Coronary artery (tissue), 2 donors: ENCODE measurements around the gene MYLK.
A peak's percentile ranks its signal among the peaks of the same experiment; 100 is the strongest.

ENCODE experiments used
- DNase-seq: peaks from one replicate; pipeline ENCODE4 v3.0.0-alpha.2; 2017; ENCODE audit warnings: low spot score
- H3K27ac ChIP-seq, 2 donors: fragments of 200-600 bp; sonication (generic); one replicate each; pipeline ENCODE4 v1.5.1; 2016 to 2019
- H3K4me3 ChIP-seq: fragments of 200-600 bp; sonication (generic); 2 replicates; pipeline ENCODE4 v1.5.1; 2016; ENCODE audit warnings: mild to moderate bottlenecking, moderate library complexity
- CTCF ChIP-seq: fragments of 200-600 bp; sonication (generic); IDR thresholded peaks from one replicate; pipeline ENCODE4 v1.5.1; 2019; ENCODE audit warnings: antibody characterized with exemption

MYLK gene

GRCh38 chr3:123884993-123885392 is 861 bp upstream of the MYLK start:
- DNase-seq, result no peak
- Histone ChIP-seq H3K4me3 (no peak overlapping the region), H3K27ac (no peak overlapping the region)
- no peak for TF ChIP-seq CTCF

GRCh38 chr3:123883701-123884202 is 380 bp downstream of the MYLK start:
- Histone ChIP-seq H3K27ac (peak overlapping the region; percentile 38 to 79), H3K4me3 (peak overlapping the region; percentile 77)
- TF ChIP-seq CTCF, result no peak
- no peak for DNase-seq

GRCh38 chr3:123883111-123883510 is 1.0 kb downstream of the MYLK start:
- no peak for DNase-seq
- Histone ChIP-seq H3K27ac (no peak overlapping the region), H3K4me3 (peak overlapping the region; percentile 77)
- TF ChIP-seq CTCF, result no peak

GRCh38 chr3:123881771-123882170 is 2.4 kb downstream of the MYLK start:
- DNase-seq, result no peak
- Histone ChIP-seq H3K4me3 (no peak overlapping the region), H3K27ac (no peak overlapping the region)
- TF ChIP-seq CTCF, result no peak

GRCh38 chr3:123880998-123881561 is 3.1 kb downstream of the MYLK start:
- TF ChIP-seq CTCF, result no peak
- Histone ChIP-seq H3K27ac (no peak overlapping the region), H3K4me3 (no peak overlapping the region)
- no peak for DNase-seq

- no peak for TF ChIP-seq CTCF
- no peak overlapping the region for H3K27ac ChIP-seq
- H3K4me3 ChIP-seq, result no peak overlapping the region
Measured at GRCh38 chr3:123878807-123879206, 5.3 kb downstream of the MYLK start.

GRCh38 chr3:123877965-123878364 is 6.2 kb downstream of the MYLK start:
- DNase-seq, result no peak
- Histone ChIP-seq H3K4me3 (no peak overlapping the region), H3K27ac (no peak overlapping the region)
- TF ChIP-seq CTCF, result no peak

More at GRCh38 chr3:123878807-123879206, 5.3 kb downstream of the MYLK start:
- DNase-seq, result no peak
